Measurements from ENCODE around the gene KXD1. TPM values are rescaled to one million over a fixed set of nuclear protein-coding genes. Genes with fewer than 3 reads are reported as not detected.
"Not testable (repeated sequence)": the region's sequence is repeated elsewhere in the genome, so short reads cannot be mapped to it uniquely, and the experiment has no call there.

KXD1 gene
- total RNA-seq, 2 experiments from 2014 or later = 101 to 108 TPM

GRCh38 chr19:18520848-18521691 lies 36.6 kb upstream of the KXD1 start:
- Mint-ChIP-seq H3K27me3 (ENCODE audit: low read depth) (no peaks in the 10 kb centered on the region), H3K9me3 (ENCODE audit: insufficient read depth) (no peaks in the 10 kb centered on the region), H3K36me3 (ENCODE audit: low read depth) (no peaks in the 10 kb centered on the region), H3K4me3 (peak overlapping the region; percentile 79), H3K4me1 (ENCODE audit: low read depth) (peaks cover 14% of the 10 kb centered on the region), H3K27ac (peak overlapping the region; percentile 77)
- DNase-seq (peak; percentile 42), ATAC-seq (no peak)
- POLR2A ChIA-PET = interaction anchor here (0.7 to 3.6 kb wide), 12 partner anchors 10 to 398 kb away, joined by 3 to 28 read pairs (median 6); partner anchors contain the start of genes COPE, DDX49, FKBP8 and KXD1
- CTCF ChIA-PET = interaction anchor here (1.0 to 5.0 kb wide), 29 partner anchors 8 to 398 kb away, joined by 3 to 78 read pairs (median 7); partner anchors contain the start of genes COPE, DDX49, FKBP8 and KXD1

GRCh38 chr19:18521692-18522123 lies 36.0 kb upstream of the KXD1 start, which contains the start of gene ELL:
Gene ELL (minus strand): TSS chr19:18522070. CDS start chr19:18522055, 15 bp downstream.
- ChIA-PET POLR2A (interaction anchor here (0.6 to 3.6 kb wide), 11 partner anchors 9 to 398 kb away, joined by 3 to 28 read pairs (median 7); partner anchors contain the start of genes COPE, DDX49, FKBP8 and KXD1), CTCF (interaction anchor here (1.0 to 5.0 kb wide), 20 partner anchors 8 to 326 kb away, joined by 3 to 78 read pairs (median 14); partner anchors contain the start of genes KXD1, REX1BD and UBA52)
- peak within 1 kb of the TSS; percentile 95 for H3K27ac Mint-ChIP-seq
- DNase-seq (no peak), ATAC-seq (no peak)
- H3K9me3 Mint-ChIP-seq (ENCODE audit: insufficient read depth) = no peaks in the 10 kb centered on the region
- no peaks in the 10 kb centered on the region for H3K27me3 Mint-ChIP-seq (ENCODE audit: low read depth)
- no peaks in the 10 kb centered on the region for H3K36me3 Mint-ChIP-seq (ENCODE audit: low read depth)
- H3K4me3 Mint-ChIP-seq = peak within 1 kb of the TSS; percentile 79
- peaks cover 11% of the 10 kb centered on the region for H3K4me1 Mint-ChIP-seq (ENCODE audit: low read depth)

GRCh38 chr19:18522124-18522861 lies 35.4 kb upstream of the KXD1 start:
- Mint-ChIP-seq H3K27me3 (ENCODE audit: low read depth) (no peaks in the 10 kb centered on the region), H3K4me1 (ENCODE audit: low read depth) (peaks cover 11% of the 10 kb centered on the region), H3K27ac (peak overlapping the region; percentile 95), H3K36me3 (ENCODE audit: low read depth) (no peaks in the 10 kb centered on the region), H3K9me3 (ENCODE audit: insufficient read depth) (no peaks in the 10 kb centered on the region), H3K4me3 (peak overlapping the region; percentile 79)
- ATAC-seq (peak; percentile 91), DNase-seq (peak; percentile 100)
- CTCF ChIA-PET = interaction anchor here (1.2 to 5.0 kb wide), 15 partner anchors 13 to 325 kb away, joined by 3 to 78 read pairs (median 20); partner anchors contain the start of genes KXD1, REX1BD and UBA52
- POLR2A ChIA-PET = interaction anchor here (0.6 to 3.6 kb wide), 15 partner anchors 9 to 478 kb away, joined by 3 to 28 read pairs (median 5); partner anchors contain the start of genes COPE, DDX49, FKBP8 and KXD1

GRCh38 chr19:18522862-18523440 lies 34.7 kb upstream of the KXD1 start:
- CTCF ChIA-PET = interaction anchor here (1.3 to 5.0 kb wide), 11 partner anchors 13 to 112 kb away, joined by 3 to 78 read pairs (median 4); partner anchors contain the start of gene UBA52
- H3K27me3 Mint-ChIP-seq (ENCODE audit: low read depth); H3K9me3 Mint-ChIP-seq (ENCODE audit: insufficient read depth); H3K36me3 Mint-ChIP-seq (ENCODE audit: low read depth); ATAC-seq; DNase-seq: not testable (repeated sequence)
- Mint-ChIP-seq H3K4me1 (ENCODE audit: low read depth) (peaks cover 11% of the 10 kb centered on the region), H3K4me3 (peak overlapping the region; percentile 79), H3K27ac (peak overlapping the region; percentile 95)
- POLR2A ChIA-PET = interaction anchor here (0.6 to 3.4 kb wide), 9 partner anchors 8 to 478 kb away, joined by 3 to 25 read pairs (median 4); partner anchors contain the start of genes FKBP8 and REX1BD

- no peaks in the 10 kb centered on the region for H3K9me3 Mint-ChIP-seq (ENCODE audit: insufficient read depth)
- no peak for ATAC-seq
- H3K36me3 Mint-ChIP-seq (ENCODE audit: low read depth) = no peaks in the 10 kb centered on the region
- H3K27ac Mint-ChIP-seq = peak overlapping the region; percentile 15
- H3K4me3 Mint-ChIP-seq = no peak overlapping the region
- DNase-seq = no peak
- peaks cover 11% of the 10 kb centered on the region for H3K4me1 Mint-ChIP-seq (ENCODE audit: low read depth)
- ChIA-PET POLR2A (interaction anchor here (1.1 to 1.9 kb wide), 2 partner anchors 35 to 65 kb away, joined by 4 to 5 read pairs; partner anchors contain the start of gene REX1BD), CTCF (interaction anchor here (1.2 to 1.8 kb wide), 4 partner anchors 20 to 112 kb away, joined by 3 to 4 read pairs (median 4); no protein-coding TSS in a partner anchor)
- H3K27me3 Mint-ChIP-seq (ENCODE audit: low read depth) = no peaks in the 10 kb centered on the region
Observed at GRCh38 chr19:18523841-18524240, 33.8 kb upstream of the KXD1 start.

- ChIA-PET CTCF (interaction anchor here (1.6 kb wide), 1 partner anchor 96 kb away, joined by 3 read pairs; no protein-coding TSS in a partner anchor), POLR2A (interaction anchor here (0.7 kb wide), 1 partner anchor 14 kb away, joined by 3 read pairs; no protein-coding TSS in a partner anchor)
Observed at GRCh38 chr19:18526316-18526715, 31.4 kb upstream of the KXD1 start.

GRCh38 chr19:18529782-18530181 lies 27.9 kb upstream of the KXD1 start:
- ChIA-PET CTCF (interaction anchor here (1.5 to 1.9 kb wide), 2 partner anchors 9 to 59 kb away, joined by 4 to 7 read pairs; partner anchors contain the start of gene REX1BD), POLR2A (interaction anchor here (1.1 kb wide), 1 partner anchor 10 kb away, joined by 5 read pairs; no protein-coding TSS in a partner anchor)
- ATAC-seq = peak; percentile 20
- Mint-ChIP-seq H3K36me3 (ENCODE audit: low read depth) (peaks cover 12% of the 10 kb centered on the region), H3K4me3 (no peak overlapping the region), H3K27me3 (ENCODE audit: low read depth) (no peaks in the 10 kb centered on the region), H3K9me3 (ENCODE audit: insufficient read depth) (no peaks in the 10 kb centered on the region), H3K27ac (no peak overlapping the region), H3K4me1 (ENCODE audit: low read depth) (no peaks in the 10 kb centered on the region)
- no peak for DNase-seq

More at GRCh38 chr19:18526316-18526715, 31.4 kb upstream of the KXD1 start:
- Mint-ChIP-seq H3K36me3 (ENCODE audit: low read depth) (peaks cover 2% of the 10 kb centered on the region), H3K9me3 (ENCODE audit: insufficient read depth) (no peaks in the 10 kb centered on the region), H3K4me3 (no peak overlapping the region), H3K27me3 (ENCODE audit: low read depth) (no peaks in the 10 kb centered on the region), H3K4me1 (ENCODE audit: low read depth) (peaks cover 4% of the 10 kb centered on the region), H3K27ac (no peak overlapping the region)
- DNase-seq = no peak
- no peak for ATAC-seq

GRCh38 chr19:18531485-18531884 lies 26.2 kb upstream of the KXD1 start:
- CTCF ChIA-PET = interaction anchor here (1.6 kb wide), 1 partner anchor 11 kb away, joined by 5 read pairs; no protein-coding TSS in a partner anchor
- POLR2A ChIA-PET = interaction anchor here (1.8 kb wide), 1 partner anchor 9 kb away, joined by 5 read pairs; the partner anchor contains the start of gene ELL
- Mint-ChIP-seq H3K27ac (no peak overlapping the region), H3K9me3 (ENCODE audit: insufficient read depth) (no peaks in the 10 kb centered on the region), H3K4me3 (no peak overlapping the region), H3K27me3 (ENCODE audit: low read depth) (no peaks in the 10 kb centered on the region), H3K4me1 (ENCODE audit: low read depth) (no peaks in the 10 kb centered on the region), H3K36me3 (ENCODE audit: low read depth) (peaks cover 20% of the 10 kb centered on the region)
- DNase-seq (no peak), ATAC-seq (no peak)

GRCh38 chr19:18532168-18532890 lies 25.3 kb upstream of the KXD1 start:
- Mint-ChIP-seq H3K9me3 (ENCODE audit: insufficient read depth) (no peaks in the 10 kb centered on the region), H3K27ac (no peak overlapping the region), H3K4me1 (ENCODE audit: low read depth) (no peaks in the 10 kb centered on the region), H3K27me3 (ENCODE audit: low read depth) (no peaks in the 10 kb centered on the region), H3K4me3 (no peak overlapping the region), H3K36me3 (ENCODE audit: low read depth) (peaks cover 27% of the 10 kb centered on the region)
- DNase-seq = no peak
- POLR2A ChIA-PET = no interaction called here
- CTCF ChIA-PET = no interaction called here
- ATAC-seq = no peak

- ChIA-PET CTCF (no interaction called here), POLR2A (no interaction called here)
- H3K36me3 Mint-ChIP-seq (ENCODE audit: low read depth) = peaks cover 31% of the 10 kb centered on the region
- no peak overlapping the region for H3K4me3 Mint-ChIP-seq
- H3K9me3 Mint-ChIP-seq (ENCODE audit: insufficient read depth) = no peaks in the 10 kb centered on the region
- ATAC-seq = no peak
- H3K27ac Mint-ChIP-seq = no peak overlapping the region
- H3K27me3 Mint-ChIP-seq (ENCODE audit: low read depth) = no peaks in the 10 kb centered on the region
- H3K4me1 Mint-ChIP-seq (ENCODE audit: low read depth) = no peaks in the 10 kb centered on the region
- no peak for DNase-seq
Observed at GRCh38 chr19:18533058-18533457, 24.6 kb upstream of the KXD1 start.
